Muscle layer of duodenum (tissue), 2 donors: ENCODE measurements around the gene HOMER2.
"Not testable (repeated sequence)": the region's sequence is repeated elsewhere in the genome, so short reads cannot be mapped to it uniquely, and the experiment has no call there.

Source experiments
- H3K27ac ChIP-seq: one replicate; pipeline ENCODE4 v1.7.0; 2013; ENCODE audit warnings: mild to moderate bottlenecking, low read length
- H3K27me3 ChIP-seq: one replicate; pipeline ENCODE4 v1.7.0; 2013; ENCODE audit warnings: low read depth, mild to moderate bottlenecking, control low read depth, low read length
- H3K36me3 ChIP-seq, 2 donors: one replicate each; pipeline ENCODE4 v1.7.0; 2013; ENCODE audit warnings: low read length in 2 of 2, control low read depth in 1 of 2, mild to moderate bottlenecking in 1 of 2; ENCODE audit not compliant: insufficient read depth in 2 of 2, control insufficient read depth in 1 of 2
- H3K4me1 ChIP-seq, 2 donors: one replicate each; pipeline ENCODE4 v1.7.0; 2013; ENCODE audit warnings: low read length in 2 of 2, mild to moderate bottlenecking in 2 of 2, control low read depth in 1 of 2, moderate library complexity in 1 of 2; ENCODE audit not compliant: insufficient read depth in 2 of 2, control insufficient read depth in 1 of 2
- H3K4me3 ChIP-seq, 2 donors: one replicate each; pipeline ENCODE4 v1.7.0; 2013; ENCODE audit warnings: low read length in 2 of 2, low read depth in 1 of 2, mild to moderate bottlenecking in 1 of 2
- H3K9me3 ChIP-seq, 2 donors: one replicate each; pipeline ENCODE4 v1.7.0; 2013; ENCODE audit warnings: low read length in 2 of 2, control low read depth in 1 of 2, mild to moderate bottlenecking in 1 of 2; ENCODE audit not compliant: control insufficient read depth in 1 of 2
- donor health status: healthy.

HOMER2 gene

DNA sequence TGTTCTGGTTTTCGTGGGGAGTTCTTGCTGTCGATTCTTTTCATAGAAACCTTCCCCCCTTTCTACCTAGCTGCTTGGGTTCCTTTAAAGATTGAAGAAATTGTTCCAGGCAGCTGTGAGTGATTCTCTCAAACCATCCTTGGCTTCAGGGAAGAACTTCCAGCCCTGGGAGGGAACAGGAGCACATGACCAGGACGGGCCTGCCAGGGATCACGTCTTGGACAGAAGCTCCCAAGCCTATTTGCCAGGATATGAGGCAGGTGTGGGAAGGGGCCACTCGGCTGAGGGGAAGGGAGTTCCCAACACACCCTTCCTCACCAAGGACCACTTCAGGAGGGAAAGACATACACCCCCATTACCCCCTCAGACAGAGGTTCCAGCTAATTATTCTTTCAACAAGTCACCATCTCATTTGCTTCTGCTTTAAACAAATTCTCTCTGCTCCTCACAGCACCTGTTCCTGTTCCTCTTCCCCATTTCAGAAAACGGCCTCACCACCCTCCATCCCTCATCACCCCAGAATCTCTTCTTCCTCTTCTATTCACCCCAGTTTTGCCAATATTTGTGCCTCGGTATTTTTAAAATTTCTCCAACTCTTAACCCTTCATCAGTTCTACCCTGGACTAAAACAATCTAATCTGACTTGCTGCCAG, 80.6 kb downstream of the HOMER2 start:
- H3K4me1 ChIP-seq, result no peaks in the 10 kb centered on the region
- H3K27ac ChIP-seq, result no peak overlapping the region
- no peaks in the 10 kb centered on the region for H3K36me3 ChIP-seq
- no peak overlapping the region for H3K4me3 ChIP-seq
- no peaks in the 10 kb centered on the region for H3K27me3 ChIP-seq
- no peaks in the 10 kb centered on the region for H3K9me3 ChIP-seq

DNA sequence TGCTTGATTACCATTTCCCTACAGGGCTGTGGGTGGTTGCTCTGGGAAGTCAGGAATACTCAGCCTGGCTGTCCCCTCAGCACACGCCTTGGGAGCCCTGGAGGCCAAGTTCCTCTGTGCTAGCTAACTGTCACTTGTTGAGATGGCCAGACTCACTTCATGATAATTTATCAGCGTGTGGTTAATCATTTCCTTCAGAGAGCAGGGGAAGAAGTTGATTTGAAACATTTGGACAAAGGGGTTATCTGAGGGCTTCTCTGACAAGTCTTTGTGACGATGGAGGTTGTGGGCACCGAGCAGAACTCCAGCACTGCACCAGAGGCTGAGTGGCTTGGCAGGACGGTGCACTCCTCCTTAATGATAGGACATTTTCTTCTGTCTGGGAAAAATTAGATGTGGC, 81.2 kb downstream of the HOMER2 start:
- Histone ChIP-seq H3K4me3 (no peak overlapping the region), H3K4me1 (no peaks in the 10 kb centered on the region)

GRCh38 chr15:82870727-82871320, 81.7 kb downstream of the HOMER2 start:
- Histone ChIP-seq H3K9me3 (no peaks in the 10 kb centered on the region), H3K27me3 (no peaks in the 10 kb centered on the region), H3K36me3 (no peaks in the 10 kb centered on the region), H3K27ac (no peak overlapping the region), H3K4me3 (no peak overlapping the region), H3K4me1 (no peaks in the 10 kb centered on the region)

More for the DNA sequence above, 81.2 kb downstream of the HOMER2 start:
- H3K27me3 ChIP-seq, result no peaks in the 10 kb centered on the region
- no peaks in the 10 kb centered on the region for H3K36me3 ChIP-seq
- H3K27ac ChIP-seq, result no peak overlapping the region
- H3K9me3 ChIP-seq, result no peaks in the 10 kb centered on the region

DNA sequence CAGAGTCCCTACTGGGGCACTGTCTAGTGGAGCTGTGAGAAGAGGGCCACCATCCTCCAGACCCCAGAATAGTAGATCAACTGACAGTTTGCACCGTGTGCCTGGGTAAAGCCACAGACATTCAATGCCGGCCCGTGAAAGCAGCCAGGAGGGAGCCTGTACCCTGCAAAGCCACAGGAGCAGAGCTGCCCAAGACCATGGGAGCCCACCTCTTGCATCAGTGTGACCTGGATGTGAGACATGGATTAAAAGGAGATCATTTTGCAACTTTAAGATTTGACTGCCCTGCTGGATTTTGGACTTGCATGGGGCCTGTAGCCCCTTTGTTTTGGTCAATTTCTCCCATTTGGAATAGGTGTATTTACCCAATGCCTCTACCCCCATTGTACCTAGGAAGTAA, 86.5 kb downstream of the HOMER2 start:
- not testable (repeated sequence) for H3K27ac ChIP-seq, H3K27me3 ChIP-seq, H3K4me3 ChIP-seq, H3K9me3 ChIP-seq, H3K4me1 ChIP-seq, H3K36me3 ChIP-seq

- not testable (repeated sequence) for H3K36me3 ChIP-seq
Measured at GRCh38 chr15:82865581-82865980, 86.9 kb downstream of the HOMER2 start.

DNA sequence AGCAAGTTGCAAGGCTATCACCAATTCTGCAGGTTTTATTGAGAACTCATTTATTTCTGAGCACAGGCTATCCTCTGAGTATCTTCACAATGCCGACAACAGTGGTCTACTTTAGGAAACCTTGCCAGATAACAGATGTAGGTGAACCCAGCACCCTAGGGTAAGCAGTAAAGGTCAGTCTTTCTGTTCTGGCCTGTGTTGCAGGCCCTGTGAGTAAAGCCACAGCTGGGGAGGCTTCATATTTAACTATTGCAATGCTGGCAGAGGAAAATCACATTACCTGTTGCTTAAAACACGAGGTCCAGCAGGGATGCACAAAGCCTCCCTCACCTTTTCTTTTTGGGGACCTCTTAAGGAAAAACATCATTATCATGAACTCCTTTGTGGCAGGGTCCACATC, 87.6 kb downstream of the HOMER2 start:
- Histone ChIP-seq H3K27me3 (no peaks in the 10 kb centered on the region), H3K36me3 (no peaks in the 10 kb centered on the region), H3K4me1 (no peaks in the 10 kb centered on the region), H3K4me3 (no peak overlapping the region), H3K9me3 (no peaks in the 10 kb centered on the region), H3K27ac (no peak overlapping the region)

More at GRCh38 chr15:82865581-82865980, 86.9 kb downstream of the HOMER2 start:
- not testable (repeated sequence) for H3K4me3 ChIP-seq, H3K9me3 ChIP-seq, H3K4me1 ChIP-seq, H3K27me3 ChIP-seq, H3K27ac ChIP-seq

GRCh38 chr15:82862886-82863285, 89.6 kb downstream of the HOMER2 start:
- Histone ChIP-seq H3K4me3 (no peak overlapping the region), H3K27ac (no peak overlapping the region), H3K27me3 (no peaks in the 10 kb centered on the region), H3K36me3 (no peaks in the 10 kb centered on the region), H3K9me3 (no peaks in the 10 kb centered on the region), H3K4me1 (no peaks in the 10 kb centered on the region)

- H3K4me3 ChIP-seq, result no peak overlapping the region
- no peaks in the 10 kb centered on the region for H3K36me3 ChIP-seq
- no peak overlapping the region for H3K27ac ChIP-seq
- H3K9me3 ChIP-seq, result no peaks in the 10 kb centered on the region
- no peaks in the 10 kb centered on the region for H3K27me3 ChIP-seq
- H3K4me1 ChIP-seq, result no peaks in the 10 kb centered on the region
Measured at GRCh38 chr15:82858932-82859331, 93.6 kb downstream of the HOMER2 start.

GRCh38 chr15:82856397-82857170, 95.9 kb downstream of the HOMER2 start:
- no peaks in the 10 kb centered on the region for H3K27me3 ChIP-seq
- no peak overlapping the region for H3K4me3 ChIP-seq
- no peak overlapping the region for H3K27ac ChIP-seq
- H3K4me1 ChIP-seq, result no peaks in the 10 kb centered on the region
- H3K9me3 ChIP-seq, result no peaks in the 10 kb centered on the region
- H3K36me3 ChIP-seq, result no peaks in the 10 kb centered on the region

DNA sequence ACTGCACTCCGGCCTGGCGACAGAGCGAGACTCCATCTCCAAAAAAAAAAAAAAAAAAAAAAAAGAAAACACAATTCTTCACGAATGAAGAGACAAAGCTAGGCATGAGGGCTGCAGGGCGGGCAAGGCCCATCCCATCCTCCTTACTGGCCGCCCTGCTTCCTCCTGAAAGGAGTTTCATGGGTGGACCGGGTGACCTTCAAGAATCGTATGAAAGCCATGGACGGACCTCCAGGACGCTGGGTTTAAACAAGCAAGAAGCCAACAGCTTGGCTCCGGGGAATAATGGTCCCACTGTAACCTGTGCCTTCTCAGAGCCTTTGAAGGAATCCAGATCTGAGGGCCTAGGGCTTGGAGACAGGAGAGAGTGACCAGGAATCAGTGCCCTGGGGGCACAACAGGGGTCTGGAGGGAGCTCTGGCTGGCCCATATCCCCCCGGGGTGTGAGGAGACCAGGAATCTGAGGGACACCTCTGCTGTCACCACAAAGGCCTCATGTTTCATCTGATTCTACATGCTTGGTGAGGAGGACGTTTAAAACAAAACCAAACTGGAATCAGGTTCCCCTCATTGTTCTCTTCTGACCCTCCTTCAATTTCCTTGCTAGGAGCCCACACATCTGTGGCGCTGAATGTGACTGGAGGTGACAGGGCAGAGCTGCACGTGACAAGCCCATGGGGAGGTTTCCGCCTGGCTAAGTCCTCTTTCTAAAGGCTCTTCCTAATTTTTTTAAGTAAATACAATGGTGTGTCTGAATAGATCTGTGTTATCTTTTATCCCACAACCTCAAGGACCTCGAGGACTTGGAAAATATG, 97.0 kb downstream of the HOMER2 start:
- Histone ChIP-seq H3K9me3 (no peaks in the 10 kb centered on the region), H3K36me3 (no peaks in the 10 kb centered on the region), H3K27me3 (no peaks in the 10 kb centered on the region), H3K27ac (no peak overlapping the region), H3K4me3 (no peak overlapping the region), H3K4me1 (peaks cover 0 to 2% of the 10 kb centered on the region in 2 donors)

DNA sequence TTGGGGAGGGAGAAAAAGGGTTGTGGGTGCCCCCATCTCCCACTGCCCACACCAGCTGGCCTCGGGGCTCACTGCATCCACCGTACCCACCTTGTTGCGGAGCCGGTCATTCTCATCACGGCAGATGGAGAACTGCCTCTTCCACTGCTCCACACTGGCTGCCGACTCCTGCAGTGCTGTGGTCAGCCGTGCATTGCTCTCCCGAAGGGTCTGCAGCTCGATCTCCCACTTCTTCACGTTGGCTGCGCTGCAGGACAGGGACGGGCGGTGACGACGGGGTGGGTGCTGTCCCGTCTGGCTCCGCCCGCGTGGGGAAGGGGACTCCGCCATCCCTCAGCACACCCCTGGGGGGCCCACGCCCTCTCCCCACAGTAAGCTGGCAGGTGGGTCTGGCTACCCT, 98.0 kb downstream of the HOMER2 start:
- peaks cover 4 to 10% of the 10 kb centered on the region in 2 donors for H3K4me1 ChIP-seq
- no peak overlapping the region for H3K4me3 ChIP-seq
- no peaks in the 10 kb centered on the region for H3K36me3 ChIP-seq
- H3K27ac ChIP-seq, result no peak overlapping the region
- no peaks in the 10 kb centered on the region for H3K27me3 ChIP-seq
- H3K9me3 ChIP-seq, result no peaks in the 10 kb centered on the region
